HG03108 (cell line): Measurements from ENCODE around the gene NONO.
A peak's percentile ranks its signal among the peaks of the same experiment; 100 is the strongest.
"Not testable (repeated sequence)": the region's sequence is repeated elsewhere in the genome, so short reads cannot be mapped to it uniquely, and the experiment has no call there.

Experiments
- ATAC-seq: cut with Tn5 transposase; IDR thresholded peaks from one replicate; pipeline ENCODE4 v1.9.1; 2021; ENCODE audit warnings: moderate library complexity; ENCODE audit not compliant: unreplicated experiment

Gene NONO

GRCh38 chrX:71283403-71284143, at the start of gene NONO:
Gene NONO, plus strand, starts transcription at chrX:71283635. Its CDS starts 7,003 bp downstream, at chrX:71290638.
- ATAC-seq: peak; percentile 79

GRCh38 chrX:71235482-71235881, 48.0 kb upstream of the NONO start:
- no peak for ATAC-seq

- ATAC-seq: no peak
Measured at GRCh38 chrX:71236836-71237235, 46.6 kb upstream of the NONO start.

GRCh38 chrX:71239781-71240180, 43.7 kb upstream of the NONO start:
- ATAC-seq: no peak

- ATAC-seq: no peak
Measured at GRCh38 chrX:71241301-71241700, 42.1 kb upstream of the NONO start.

- no peak for ATAC-seq
Measured at GRCh38 chrX:71244359-71245128, 38.9 kb upstream of the NONO start.

- ATAC-seq: no peak
Measured at GRCh38 chrX:71245159-71245558, 38.3 kb upstream of the NONO start.

GRCh38 chrX:71250841-71251240, 32.6 kb upstream of the NONO start:
- ATAC-seq: no peak

- no peak for ATAC-seq
Measured at GRCh38 chrX:71251466-71251973, 31.9 kb upstream of the NONO start.

GRCh38 chrX:71252221-71252620, 31.2 kb upstream of the NONO start:
- no peak for ATAC-seq

- ATAC-seq: no peak
Measured at GRCh38 chrX:71253253-71254091, 30.0 kb upstream of the NONO start.

GRCh38 chrX:71254092-71254963, 29.1 kb upstream of the NONO start, which contains the start of gene ZMYM3:
Gene ZMYM3, minus strand, starts transcription at chrX:71254140. Its CDS starts 885 bp downstream, at chrX:71253255.
- ATAC-seq: peak; percentile 79

GRCh38 chrX:71256051-71256450, 27.4 kb upstream of the NONO start:
- no peak for ATAC-seq

GRCh38 chrX:71256856-71257255, 26.6 kb upstream of the NONO start:
- no peak for ATAC-seq

GRCh38 chrX:71268624-71269023, 14.8 kb upstream of the NONO start:
- ATAC-seq: not testable (repeated sequence)

- ATAC-seq: no peak
Measured at GRCh38 chrX:71269801-71270395, 13.5 kb upstream of the NONO start.

GRCh38 chrX:71272313-71272712, 11.1 kb upstream of the NONO start:
- ATAC-seq: not testable (repeated sequence)

GRCh38 chrX:71281300-71281699, 2.1 kb upstream of the NONO start:
- not testable (repeated sequence) for ATAC-seq

GRCh38 chrX:71282514-71283402, 677 bp upstream of the NONO start:
- peak; percentile 3 for ATAC-seq
